NCI-H2227 (cell line): Measurements from ENCODE around the gene SNPH.

ENCODE experiments used
- DNase-seq: peaks from one replicate; lab custom pipeline; 2025; ENCODE audit not compliant: unreplicated experiment; lab: John Stamatoyannopoulos, UW

Gene SNPH

DNA sequence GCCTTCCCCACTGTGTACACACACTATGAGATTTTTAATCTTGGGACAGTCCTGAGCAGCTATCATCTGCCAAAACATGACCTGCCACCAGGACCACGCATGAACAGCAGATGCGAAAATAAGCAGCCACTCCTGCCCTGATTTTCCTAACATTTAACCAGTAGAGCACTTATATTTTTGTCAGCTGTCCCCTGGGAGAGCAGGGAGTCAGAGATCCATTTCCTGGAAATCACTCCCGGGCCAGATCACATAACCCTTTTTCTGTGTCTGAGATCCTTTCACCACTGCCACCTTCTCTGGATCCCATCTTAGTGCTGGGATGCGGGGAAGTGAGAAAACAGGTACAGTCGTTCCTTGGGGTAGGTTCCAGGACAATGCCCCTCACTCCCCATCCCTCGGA lies 57.2 kb downstream of the SNPH start:
- no peak for DNase-seq

DNA sequence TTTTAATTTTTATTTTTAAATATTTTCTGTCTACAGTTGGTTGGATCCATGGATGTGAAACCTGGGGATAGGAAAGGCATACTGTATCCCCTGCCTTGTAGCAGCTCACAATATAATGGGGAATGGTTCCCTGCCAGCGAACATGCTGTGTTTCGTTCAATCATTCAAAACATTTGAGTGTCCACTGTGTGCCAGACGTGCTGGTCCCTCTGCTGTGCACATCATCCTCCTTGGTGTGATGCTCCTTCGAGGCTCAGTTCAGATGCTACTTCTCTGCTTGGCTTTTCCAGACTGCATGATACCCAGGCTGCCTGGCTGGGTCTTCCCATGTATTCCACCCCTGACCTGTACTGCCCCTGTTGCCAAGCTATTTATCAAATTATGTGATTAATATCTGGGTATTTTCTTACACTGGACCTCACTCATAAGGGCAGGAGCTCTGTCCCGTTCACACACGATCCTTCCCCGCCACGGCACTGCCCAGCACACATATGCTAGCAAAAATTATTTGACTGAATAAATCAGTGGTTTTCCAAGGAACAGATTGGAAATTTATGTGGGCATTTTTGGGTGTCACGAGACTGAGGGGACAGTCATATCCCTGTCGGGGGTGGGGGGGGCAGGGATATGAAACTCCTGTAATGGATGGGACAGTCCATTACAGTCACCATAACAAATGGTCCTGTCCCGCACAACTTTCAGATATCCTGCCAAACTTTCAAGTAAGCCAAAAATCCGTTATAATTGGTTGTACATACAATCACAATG lies 57.9 kb downstream of the SNPH start:
- no peak for DNase-seq

DNA sequence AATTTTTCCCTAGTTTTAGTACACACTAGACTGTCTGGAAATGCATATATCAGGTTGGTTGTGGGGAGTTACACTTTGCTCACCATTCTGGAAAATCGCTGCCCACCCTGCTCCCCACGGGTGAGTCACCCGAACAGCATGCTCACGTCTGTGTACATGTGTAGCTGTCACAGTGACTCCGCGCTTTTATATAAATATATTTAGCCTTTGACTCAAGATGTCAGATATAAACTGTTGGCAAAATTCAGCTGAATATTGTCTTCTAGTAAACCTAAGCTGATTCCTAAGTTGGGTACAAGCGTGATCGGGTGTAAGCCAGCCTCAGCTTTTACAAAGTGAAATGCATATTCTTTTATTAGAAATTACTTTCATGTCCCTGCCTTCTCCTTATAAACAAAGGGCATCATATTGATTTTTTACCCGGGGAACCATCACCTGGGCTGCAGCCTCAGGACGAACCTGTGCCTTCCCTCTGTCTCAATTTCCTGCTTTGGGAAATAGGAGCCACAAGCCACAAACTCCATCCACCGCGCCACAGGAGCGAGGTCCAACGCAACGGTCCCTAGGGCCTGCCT lies 58.6 kb downstream of the SNPH start:
- DNase-seq, result no peak

DNA sequence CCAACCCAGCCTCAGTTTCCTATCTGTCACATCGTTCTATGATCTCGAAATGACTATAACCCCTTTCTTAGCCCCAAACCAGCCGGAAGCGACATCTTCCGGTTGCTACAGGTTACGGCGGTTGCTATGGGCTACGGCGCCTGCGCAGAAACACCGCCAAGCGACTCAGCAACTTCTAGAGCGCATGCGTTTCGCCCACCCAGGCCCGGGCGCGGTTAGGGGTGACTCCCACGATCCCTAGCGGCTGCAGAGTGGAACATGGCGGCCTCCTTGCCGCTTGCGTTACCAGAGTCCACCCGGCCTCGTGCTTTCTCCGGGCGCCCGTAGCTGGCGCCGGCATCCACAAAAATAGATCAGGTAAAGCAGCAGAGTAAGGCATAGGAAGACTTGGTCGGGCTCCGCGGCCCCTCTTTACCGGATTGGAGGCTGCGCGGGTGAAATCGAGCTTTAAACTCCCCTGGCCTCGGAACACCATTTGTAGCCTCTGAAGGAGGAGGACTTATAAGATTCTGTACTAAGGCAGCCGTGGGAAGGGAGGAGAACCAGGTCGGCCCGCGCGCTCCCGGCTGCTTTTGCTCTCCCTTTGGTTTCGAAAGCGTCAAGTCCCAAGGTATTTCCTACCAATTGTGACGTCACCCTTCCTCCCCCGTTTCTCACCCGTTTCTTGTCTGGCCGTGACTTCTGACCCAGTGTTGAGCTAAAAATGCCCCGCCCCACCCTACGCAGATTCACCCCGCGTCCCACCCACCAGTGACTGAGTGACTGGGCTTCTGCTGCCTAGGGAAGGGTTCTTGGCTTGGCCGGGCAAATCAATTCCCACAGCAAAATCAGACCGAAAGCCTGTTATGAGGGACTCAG lies 59.3 kb downstream of the SNPH start:
- peak; percentile 98 for DNase-seq

DNA sequence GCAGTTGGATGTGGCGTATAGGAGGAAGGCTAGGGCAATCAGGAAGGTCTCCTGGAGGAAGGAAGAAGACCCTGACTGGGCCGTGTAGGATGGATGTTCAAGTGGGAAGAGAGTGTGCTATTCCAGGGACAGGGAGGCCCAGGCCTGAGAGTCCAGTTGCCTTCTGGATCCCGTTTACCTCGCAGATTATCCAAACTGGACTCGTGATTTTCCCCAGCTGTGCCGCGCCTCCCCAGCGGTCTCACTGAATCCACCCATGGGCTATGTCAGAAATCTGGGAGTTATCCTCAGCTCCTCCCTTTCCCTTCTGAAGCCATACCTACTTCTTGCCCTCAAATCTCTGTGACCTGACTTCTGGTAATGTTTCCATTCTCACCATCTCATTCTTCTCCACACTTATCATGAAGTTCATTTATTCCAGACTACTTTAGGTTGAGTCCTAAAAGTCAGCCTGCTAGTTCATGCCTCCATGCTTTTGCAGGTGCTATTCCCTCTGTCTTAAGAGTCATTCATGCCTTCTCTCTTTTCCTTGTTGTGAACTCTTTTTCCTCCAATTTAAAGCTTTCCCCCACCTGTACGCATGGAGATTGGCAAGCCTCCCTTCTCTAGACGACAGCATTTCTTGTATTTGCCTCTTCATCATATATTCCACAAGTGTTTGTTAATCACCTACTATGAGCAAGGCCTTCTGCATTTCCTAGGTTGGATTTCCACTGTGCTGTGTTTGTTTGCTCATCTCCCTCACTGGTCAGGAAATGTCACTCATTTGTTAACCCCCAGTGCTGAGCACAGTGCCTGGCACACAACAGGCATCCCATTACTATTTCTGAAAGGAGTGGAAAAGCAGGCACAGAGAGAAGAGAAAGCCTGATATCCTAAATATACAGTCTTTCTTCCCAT lies 60.2 kb downstream of the SNPH start:
- DNase-seq, result no peak

DNA sequence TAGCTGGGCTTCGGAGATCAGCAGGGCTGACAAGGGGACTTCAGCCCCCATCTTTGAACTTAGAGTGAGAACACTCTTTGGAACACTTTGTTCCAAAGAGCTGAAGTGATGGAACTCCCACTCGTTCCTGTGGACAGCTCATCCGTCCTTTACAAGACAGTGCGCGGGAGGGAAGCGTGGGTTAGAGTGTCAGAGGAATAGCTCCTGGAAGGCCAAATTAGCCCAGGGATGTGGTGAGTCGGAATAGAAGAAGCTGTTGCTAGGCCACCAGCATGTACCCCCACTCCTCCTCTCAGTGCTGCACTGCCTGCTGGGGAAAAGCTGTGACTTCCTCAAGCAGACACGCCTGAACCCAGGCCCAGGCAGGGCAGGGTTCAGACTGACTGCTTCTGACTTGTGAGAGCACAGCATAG lies 61.2 kb downstream of the SNPH start:
- DNase-seq, result no peak

DNA sequence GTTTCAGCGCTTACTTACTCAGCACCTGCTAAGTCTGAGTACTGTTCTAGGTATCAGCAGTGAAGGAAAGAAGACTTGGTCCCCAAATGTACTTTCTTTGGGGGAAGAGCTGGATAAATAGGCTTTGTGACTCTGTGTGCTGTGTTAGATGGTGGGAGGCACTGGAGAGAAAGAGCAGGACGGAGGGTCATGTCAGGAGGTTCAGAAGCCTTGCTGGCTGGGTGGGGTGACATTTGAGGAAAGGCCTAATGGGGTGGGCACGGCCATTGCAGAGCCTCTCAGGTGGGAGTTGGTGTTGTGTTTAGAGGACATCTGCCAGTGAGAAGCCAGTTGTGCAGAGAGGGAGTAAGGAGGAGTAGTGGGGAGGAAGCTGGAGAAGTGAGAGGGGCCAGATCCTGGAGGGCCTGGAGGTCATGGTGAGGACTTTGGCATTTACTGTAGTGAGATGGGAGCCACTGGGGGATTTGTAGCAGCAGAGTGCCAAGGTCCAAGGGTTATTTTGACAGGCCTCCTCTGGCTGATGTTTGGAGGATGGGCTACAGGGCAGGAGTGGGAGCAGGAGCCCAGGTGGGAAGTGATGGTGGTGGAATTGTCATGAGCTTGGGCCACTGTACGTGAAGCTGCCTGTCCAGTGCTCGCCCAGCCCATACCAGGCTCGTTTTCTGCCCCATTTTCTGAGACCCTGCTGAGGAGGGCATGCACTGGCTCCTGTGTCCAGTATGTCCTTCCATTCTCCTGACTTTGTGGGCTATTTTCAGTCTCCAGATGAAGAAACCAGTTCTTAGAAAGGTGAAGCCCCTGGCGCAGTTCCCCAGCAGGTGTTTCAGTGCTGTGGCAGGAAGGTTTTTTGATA lies 62.0 kb downstream of the SNPH start:
- no peak for DNase-seq

DNA sequence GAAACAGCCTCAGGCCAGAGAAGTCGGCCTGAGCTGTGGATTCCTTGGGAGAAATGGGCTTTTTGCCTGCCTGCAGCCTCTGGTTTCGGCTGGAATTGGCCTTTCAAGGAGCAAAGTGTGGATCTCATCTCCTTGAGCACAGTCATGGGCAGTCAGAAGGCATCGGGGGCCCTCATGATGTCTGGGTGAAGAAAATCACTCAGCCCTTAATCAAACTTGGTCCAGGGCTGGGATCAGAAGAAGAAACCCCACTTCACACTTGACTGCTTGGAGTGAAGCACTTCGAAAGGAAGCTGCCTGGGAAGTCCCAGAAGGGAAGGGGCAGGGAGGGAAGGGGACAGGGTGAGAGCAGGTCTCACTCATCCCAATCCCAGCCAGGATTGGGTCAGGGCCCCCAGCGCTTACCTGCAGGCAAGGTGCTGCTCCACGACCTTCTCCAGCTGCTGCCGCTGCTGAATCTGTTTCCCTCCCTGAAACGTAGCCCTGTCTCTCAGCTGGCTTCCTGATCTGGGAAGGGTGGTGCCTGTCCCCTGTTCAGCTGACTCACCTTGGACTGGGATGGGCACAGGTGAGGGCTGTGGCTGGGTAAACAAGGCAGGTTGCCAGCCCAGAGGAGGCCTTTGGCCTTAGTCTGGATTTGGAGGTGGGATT lies 62.7 kb downstream of the SNPH start, which contains the start of gene SDCBP2:
SDCBP2 (minus strand) TSS at position 460 of the 651 bp plus-strand sequence. CDS start 8,723 bp downstream, outside the sequence.
- no peak for DNase-seq

DNA sequence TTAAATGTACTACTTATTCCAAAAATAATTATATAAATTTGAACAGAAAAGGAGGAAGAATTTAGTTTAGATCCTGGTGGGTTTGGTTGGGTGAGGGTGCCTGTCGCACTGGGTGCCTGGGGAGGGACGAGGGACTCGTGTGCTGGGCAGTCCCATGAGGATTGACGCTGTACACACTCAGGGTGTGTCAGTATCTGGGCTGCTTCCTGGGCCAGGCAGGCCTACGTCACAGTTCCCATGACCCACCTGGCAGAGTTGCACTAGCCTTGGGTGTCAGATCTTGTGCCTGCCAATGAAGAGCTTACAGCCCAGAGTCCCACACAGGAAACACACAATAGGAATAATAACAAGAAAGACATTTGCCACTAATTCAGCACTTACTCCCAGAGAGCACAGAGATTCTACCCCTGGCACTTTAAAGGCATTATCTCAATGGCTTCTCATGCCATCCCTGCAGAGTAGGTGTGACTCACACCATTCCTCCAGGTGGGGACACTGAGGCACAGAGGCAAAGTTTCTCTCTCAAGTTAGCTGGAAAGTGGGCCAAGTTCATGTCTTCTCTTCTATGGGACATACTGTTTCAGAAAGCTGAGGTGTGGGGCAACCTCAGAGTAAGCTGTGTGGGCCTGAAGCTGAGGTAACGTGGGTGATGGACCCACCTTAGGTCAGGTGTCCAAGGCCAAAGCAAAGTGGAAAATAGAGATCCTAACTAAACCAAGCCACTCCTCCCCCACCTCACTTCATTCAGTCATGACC lies 64.2 kb downstream of the SNPH start:
- DNase-seq, result no peak

DNA sequence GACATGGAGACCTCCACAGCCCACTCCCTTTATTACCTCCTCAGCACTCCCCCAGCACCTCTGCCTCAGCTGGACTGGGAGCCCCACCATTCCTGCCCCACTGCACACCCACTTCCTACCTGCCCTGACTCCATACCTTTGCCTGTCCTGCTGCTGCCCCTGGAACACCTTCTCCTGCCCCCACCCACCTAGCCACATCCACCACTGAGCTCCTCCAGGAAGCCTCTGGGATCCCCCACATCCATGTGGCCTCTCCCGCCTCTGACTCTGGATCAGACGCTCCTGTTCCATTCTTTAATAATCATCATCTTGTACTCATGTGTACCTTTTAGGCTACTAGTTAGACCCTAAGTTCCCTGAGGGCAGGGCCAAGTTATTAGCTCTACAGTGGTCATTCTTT lies 65.0 kb downstream of the SNPH start:
- no peak for DNase-seq

DNA sequence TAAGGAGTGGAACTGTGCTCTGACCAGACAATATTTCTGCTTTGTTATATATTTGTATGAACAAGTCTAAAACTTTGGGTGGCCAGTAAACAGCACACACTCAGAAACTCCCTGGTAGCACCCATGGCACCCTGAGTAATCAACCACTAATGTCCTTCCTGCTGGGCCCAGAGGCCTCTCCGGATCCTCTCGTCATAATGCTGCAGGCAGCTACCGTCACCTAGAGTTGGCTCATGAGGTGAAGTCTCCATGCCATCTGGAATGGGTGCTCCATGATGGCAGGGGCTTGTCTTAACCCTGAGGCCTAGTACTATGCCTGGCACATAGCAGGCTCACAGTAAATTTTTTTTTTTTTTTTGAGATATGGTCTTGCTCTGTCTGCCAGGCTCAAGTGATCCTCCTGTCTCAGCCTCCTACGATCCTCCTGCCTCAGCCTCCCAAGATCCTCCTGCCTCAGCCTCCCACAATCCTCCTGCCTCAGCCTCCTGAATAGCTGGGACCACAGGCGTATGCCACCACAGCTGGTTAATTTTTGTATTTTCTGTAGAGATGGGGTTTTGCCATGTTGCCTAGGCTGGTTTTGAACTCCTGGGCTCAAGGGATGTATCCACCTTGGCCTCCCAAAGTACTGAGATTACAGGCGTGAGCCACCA lies 65.8 kb downstream of the SNPH start:
- no peak for DNase-seq

DNA sequence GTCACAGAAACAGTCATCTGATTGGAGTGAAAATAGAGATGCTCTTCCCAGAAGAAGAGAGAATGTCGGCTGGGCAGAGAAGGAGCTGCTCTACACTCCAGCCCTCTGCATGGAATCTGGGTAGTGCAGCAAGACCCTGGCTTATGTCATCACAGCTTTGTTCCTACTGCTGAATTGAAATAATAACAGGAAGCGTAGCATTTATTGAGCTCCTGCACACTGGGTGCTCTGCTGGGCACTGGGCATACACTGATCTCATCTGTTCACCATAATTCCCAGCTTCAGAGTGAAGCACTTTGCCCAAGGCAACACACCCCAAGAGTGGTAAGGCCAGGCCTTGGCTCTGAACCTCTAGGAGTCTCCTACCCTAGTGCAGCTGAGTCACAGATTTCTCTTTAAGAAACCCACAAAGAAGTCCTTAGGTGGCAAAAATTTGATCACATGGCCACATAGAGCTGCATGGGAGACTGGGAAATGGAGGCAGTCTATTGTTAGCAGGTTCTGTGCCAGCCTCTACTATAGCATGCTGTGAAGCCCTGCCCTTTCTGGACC lies 66.7 kb downstream of the SNPH start:
- no peak for DNase-seq

DNA sequence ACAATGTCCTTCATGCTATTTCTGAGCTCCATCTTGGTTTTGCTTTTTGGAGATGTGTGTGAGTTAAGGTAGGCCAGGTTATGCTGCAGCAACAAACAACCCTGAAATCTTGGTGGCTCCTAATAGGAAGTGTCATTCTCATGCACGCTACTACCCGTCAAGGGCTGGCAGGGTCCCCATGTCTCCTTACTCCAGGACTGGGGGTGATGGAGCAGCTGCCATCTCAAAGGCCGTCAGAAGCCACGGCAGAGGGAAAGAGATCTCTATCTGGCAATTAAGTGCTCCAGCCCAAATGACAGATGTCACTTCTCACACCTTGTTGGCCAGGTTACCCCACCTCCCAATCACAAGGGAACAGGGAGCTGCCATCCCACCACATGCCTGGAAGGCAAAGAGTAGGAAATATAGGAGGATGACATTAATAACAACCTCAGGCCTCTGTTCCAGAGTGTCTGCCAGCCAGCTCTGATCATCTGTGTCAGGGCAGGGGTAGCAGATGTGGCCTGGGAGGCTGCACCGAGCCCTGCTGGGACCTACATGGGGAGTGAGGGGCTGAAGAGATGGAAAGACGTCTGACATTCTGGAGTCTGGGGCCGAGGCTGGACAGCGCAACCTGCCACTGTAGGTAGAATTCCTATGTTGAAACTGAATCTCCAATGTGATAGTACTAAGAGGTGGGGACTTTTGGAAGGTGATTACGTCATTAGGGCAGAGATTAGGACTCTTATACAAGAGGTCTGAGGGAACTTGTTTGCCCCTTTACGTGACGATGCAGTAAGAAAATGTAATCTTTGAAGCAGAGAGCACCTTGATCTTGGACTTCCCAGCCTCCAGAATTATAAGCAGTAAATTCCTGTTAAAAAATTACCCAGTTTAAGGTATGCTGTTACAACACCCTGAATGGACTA lies 67.6 kb downstream of the SNPH start:
- DNase-seq, result no peak

DNA sequence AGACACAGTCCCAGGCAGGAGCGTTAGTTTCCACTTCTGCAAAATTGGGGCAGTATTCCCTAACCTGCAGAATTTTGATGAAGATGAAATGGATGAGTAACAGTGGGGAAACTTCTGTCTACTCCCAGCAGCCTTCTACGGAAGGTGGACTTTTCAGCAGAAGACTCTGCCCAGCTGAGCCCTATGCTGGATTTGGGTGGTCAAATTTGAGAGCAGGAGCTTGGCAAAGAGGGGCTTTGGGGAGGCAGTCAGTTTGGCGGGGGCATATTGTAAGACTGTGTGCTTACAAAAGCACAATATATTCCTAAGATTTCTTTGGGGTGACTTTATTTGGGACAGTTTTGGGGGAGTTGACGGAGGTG lies 68.3 kb downstream of the SNPH start:
- DNase-seq, result no peak

DNA sequence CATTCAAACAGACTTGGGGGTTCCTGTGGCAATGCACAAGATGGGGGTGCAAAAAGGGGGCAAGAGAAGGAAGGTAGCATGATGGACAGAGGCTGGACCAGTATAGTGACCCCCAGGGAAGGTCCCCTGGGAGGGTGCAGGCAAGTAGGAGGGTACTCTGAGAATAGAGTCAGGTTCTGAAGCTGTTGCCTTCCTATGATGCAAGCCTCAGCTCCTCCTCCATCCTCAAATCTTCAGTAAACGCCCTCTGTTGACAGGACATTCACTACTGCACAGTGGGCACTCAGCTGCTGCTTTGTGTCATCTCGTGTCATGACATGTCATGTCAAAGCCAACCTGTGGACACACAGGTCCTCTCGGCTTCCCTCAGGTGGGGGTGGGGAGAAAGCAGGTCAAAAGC lies 68.7 kb downstream of the SNPH start:
- DNase-seq, result no peak

DNA sequence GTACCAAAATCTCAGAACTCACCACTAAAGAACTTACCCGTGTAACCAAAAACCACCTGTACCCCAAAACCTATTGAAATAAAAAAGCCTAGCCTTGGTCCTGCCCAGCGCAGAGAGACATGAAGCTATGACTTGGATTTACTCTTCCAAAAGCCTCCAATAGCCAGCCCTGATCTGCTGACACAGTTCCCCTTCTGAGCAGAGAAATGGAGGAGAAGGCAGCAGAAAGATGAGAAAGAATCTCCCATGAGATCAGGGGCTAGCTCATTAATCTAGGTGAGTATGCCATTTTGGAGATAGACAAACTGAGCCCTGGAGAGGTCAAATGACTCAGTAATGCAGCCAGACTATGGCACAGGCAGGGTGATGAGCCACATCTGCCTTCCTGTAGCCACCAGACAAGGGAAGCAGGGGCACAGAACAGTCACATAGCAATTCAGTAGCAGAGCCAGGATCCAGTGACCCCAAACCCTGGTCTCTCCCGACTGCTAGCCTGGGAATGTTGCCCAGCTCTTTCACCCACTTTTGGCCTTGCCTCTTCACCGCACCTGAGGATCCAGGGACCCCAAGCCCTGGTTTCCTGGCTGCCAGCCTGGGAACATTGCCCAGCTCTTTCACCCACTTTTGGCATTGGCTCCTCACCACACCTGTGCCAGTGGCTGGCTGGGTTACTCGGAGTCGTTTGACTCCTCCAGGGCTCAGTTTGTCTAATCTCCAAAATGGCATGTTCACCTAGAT lies 70.0 kb downstream of the SNPH start:
- DNase-seq, result no peak
